ENCODE results near the gene CHAC1.

The CHAC1 gene

DNA sequence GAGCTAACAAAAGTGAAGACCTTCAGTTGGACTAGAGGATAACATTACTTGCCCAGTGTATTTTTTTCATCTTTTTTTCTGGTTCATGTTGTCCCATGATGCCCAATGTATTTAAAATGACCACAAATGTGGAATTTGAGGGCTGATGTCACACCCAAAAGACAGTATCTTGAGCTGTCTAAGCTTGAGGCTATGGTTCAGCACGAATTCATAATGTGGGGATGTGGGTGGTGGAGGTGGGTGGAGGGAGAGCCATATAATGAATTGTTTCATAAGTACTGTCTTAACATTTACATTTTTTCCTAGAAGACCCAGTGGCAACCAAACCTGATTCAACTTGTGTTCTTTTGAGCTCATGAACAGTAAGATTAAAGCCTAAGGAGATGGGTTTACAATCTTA is 37.5 kb downstream of the CHAC1 start:
- no peak for DNase-seq

DNA sequence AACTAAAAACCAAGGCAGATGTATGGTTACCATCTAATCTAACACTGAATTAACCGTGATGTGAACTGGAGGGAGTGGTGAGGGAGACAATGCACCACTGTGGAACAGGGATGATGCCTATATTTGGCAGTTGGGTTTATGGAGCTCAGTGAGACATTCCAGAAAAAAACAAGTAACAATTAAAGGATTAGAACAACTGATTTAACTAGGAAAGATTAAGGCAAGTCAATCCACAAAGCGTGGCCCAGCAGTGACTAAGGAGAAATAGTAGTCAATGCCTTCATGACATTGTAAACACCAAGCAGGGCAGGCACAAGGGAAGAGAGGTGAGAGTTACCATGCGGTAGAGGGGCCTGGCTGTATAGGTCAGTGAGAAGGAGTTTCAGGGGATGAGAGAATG is 38.1 kb downstream of the CHAC1 start:
- no peak for DNase-seq

DNA sequence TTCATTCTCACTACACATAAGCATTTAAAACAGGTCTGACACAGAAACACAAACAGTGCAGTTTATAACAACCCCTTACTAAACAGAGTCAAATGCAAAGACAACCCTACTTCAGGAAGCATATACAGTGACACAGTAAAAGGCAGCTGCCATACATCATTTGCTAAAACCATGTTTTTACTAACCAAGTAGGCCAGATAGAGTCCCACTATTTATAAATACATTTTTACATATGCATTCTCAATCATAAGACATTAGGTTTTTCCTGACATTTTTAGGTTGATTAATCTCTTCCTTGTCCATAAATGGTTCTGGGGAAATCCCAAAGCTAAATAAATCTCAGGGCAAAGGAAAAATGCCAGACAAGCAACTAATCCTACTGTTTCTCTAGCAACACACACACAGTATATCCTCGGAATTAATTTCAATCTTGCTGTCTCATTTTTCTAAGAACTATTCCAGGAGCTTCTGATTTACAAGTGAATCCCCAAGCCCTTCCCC is 39.0 kb downstream of the CHAC1 start:
- no peak for DNase-seq

DNA sequence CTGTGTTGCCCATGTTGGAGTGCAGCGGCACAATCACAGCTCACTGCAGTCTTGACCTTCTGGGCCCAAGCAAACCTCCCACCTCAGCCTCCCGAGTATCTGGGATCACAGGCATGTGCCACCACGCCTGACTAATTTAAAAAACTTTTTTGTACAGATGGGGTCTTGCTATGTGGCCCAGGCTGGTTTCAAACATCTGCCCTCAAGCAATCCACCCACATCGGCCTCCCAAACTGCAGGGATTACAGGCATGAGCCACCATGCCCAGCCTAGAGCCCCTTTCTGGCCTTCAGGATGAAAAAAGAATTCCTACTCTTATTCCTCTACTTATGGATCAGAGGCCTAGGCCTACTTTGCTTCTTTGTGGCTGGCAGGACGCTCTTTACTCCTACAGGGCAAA is 39.6 kb downstream of the CHAC1 start:
- DNase-seq, result no peak

DNA sequence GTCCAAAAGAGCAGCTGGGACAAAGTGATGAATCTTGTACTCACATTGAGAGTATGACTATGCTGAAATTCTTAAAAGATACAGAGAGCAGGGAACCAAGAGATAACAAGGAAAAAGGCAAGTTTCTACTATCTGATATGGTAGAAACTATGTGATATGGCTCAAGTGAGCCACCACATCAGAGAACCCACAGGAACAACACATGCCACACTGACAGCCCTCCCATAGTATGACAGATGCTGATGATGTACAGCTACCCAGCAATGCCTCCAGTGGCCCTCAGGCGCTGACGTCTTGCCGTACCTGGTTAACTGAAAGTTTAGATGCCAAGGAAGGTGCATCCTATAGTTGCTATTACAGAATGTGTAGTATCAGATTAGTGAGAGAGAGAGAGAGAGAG is 42.4 kb downstream of the CHAC1 start:
- DNase-seq, result no peak

DNA sequence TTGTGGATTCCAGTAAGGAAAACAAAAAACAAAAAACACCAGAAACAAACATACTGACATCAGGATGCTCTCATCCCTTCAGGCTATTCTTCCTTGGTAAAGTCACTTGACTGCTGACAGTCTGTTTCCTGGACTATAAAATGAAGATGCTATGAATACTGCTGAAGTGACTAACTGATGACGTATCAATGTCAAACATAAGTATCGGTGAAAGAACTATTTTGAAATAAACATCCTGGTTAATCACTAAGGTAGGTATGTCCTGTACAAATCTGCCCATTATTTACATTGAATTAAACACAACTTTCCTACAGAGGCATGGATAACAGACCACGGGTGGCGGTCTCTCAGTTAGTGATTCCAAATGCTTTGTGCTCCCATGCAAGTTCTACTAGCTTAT is 45.9 kb downstream of the CHAC1 start:
- no peak for DNase-seq

DNA sequence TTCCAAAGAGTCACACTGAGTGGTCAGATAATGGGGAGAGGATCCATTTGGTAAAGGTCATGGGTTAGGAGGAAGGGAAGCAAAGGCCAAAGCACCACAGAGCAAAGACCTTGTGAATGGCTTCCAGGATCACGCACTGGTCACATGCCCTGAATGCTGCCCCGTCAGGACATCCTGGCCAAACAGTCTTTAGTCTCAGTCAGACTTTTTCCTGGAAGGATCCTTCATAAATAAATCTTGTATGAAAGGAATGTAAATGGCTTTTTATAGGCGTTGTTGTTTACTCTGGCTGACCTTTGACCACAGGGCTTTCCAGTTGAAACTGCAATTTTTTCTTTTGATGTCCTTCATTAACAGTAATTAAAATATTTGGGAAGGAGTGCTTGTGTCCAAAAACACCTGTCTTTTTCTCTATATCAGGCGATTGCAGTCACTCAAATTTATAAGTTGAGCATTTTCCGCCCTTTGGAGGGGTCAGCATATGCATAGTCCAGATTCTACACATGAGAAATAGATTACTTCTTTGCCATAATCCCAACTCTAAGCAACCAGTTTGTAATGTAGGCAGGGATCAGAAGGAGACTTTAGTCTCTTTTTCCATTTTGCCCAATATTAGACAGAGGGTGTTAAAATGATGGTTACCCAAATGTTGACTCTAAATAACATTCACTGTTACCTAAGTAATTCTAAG is 48.4 kb downstream of the CHAC1 start:
- no peak for DNase-seq

DNA sequence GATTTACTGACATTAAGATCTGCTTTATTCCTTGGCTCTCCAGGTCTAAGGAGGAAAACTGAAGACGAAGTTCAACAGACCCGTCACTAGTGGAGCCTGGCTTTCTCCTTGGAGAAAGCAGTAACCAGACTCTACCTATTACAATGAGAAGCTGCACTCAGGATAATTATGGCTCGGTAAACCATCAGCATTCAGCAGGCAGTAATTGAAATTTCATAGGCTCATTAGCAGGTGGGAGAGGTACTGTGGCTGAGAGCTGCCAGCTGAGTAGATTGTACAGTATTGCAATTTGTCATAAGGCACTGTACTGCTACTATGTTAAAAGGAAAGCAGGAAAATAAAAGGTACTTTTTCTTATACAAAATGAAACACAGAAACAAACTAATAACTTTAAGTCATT is 51.2 kb downstream of the CHAC1 start:
- DNase-seq, result no peak
